DND-41 (cell line): ENCODE measurements around the gene RBM48.

Experiments used
- ATAC-seq: fragments of 200-7000 bp; cut with Tn5 transposase; 3 replicates; pipeline ENCODE4 v1.9.1; 2021; ENCODE audit warnings: low read depth; ENCODE audit not compliant: insufficient read depth
- DNase-seq: peaks from one replicate; pipeline ENCODE4 v3.0.0-alpha.2; 2020
- H2AFZ ChIP-seq: 2 replicates; pipeline ENCODE4 v1.6.0; 2012; ENCODE audit warnings: low read depth, low read length
- H3K27ac ChIP-seq: 2 replicates; pipeline ENCODE4 v1.5.1; 2012; ENCODE audit warnings: low read length, inconsistent platforms
- H3K27me3 ChIP-seq: fragments of 200-600 bp; sonication (generic); 2 replicates; pipeline ENCODE4 v1.6.0; 2012; ENCODE audit warnings: low read length, mild to moderate bottlenecking, inconsistent platforms; ENCODE audit not compliant: insufficient read depth, poor library complexity
- H3K36me3 ChIP-seq: 2 replicates; pipeline ENCODE4 v1.5.1; 2012; ENCODE audit warnings: low read length, inconsistent platforms; ENCODE audit not compliant: insufficient read depth
- H3K4me1 ChIP-seq: 2 replicates; pipeline ENCODE4 v1.5.1; 2012; ENCODE audit warnings: mild to moderate bottlenecking, low read length; ENCODE audit not compliant: insufficient read depth
- H3K4me2 ChIP-seq: 2 replicates; pipeline ENCODE4 v1.6.0; 2012; ENCODE audit warnings: mild to moderate bottlenecking, moderate library complexity, low read length, inconsistent platforms; ENCODE audit not compliant: insufficient read depth
- H3K4me3 ChIP-seq, 2 experiments: fragments of 200-600 bp in 1 of 2; shearing (Covaris generic) in 1 of 2; 2 replicates each; pipeline ENCODE4 v1.5.1; 2012 to 2016; ENCODE audit warnings: inconsistent platforms in 2 of 2, low read length in 2 of 2, mild to moderate bottlenecking in 2 of 2, low read depth in 1 of 2, moderate library complexity in 1 of 2
- H3K79me2 ChIP-seq: 2 replicates; pipeline ENCODE4 v1.6.0; 2012; ENCODE audit warnings: low read length, inconsistent platforms; ENCODE audit not compliant: insufficient read depth
- H3K9ac ChIP-seq: 2 replicates; pipeline ENCODE4 v1.6.0; 2012; ENCODE audit warnings: low read depth, mild to moderate bottlenecking, inconsistent platforms, low read length, moderate library complexity
- H3K9me3 ChIP-seq: 2 replicates; pipeline ENCODE4 v1.5.1; 2012; ENCODE audit warnings: low read length, moderate library complexity, mild to moderate bottlenecking, inconsistent platforms; ENCODE audit not compliant: insufficient read depth, severe bottlenecking
- H4K20me1 ChIP-seq: 2 replicates; pipeline ENCODE4 v1.6.0; 2012; ENCODE audit warnings: low read length; ENCODE audit not compliant: insufficient read depth
- EZH2 ChIP-seq: IDR thresholded peaks from 3 replicates; pipeline ENCODE4 v1.6.1; 2012; ENCODE audit warnings: borderline replicate concordance, low read depth, mild to moderate bottlenecking, moderate library complexity, low read length, inconsistent platforms; ENCODE audit not compliant: severe bottlenecking
- TF ChIP-seq, protein P1 (sequence below): IDR thresholded peaks from 2 replicates; pipeline ENCODE4 v1.5.1; 2012; ENCODE audit warnings: borderline replicate concordance, low read length, moderate library complexity, mild to moderate bottlenecking; ENCODE audit not compliant: poor library complexity, severe bottlenecking; ENCODE audit errors: extremely low read depth

RBM48 gene

DNA sequence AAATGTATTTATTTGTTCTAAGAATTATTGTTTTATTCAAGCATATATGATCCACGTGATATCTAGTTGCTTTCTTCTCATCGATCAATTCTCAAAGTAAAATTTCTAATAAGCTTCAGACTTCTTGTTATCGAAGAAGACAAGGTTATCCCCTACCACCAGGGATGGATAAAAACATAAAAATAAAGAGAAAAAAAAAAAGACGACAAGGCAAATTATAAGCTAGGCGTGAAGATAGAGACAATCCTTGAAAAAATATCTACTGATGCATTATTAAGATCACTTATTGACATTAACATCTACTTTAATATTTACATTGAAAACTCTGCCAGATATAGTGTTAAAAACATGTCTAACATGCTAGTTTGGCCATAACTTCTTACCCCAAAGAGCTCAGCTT is 19.6 kb upstream of the RBM48 start:
- DNase-seq (no peak), ATAC-seq (no peak)
- no peaks in the 10 kb centered on the region for H4K20me1 ChIP-seq
- H3K4me3 ChIP-seq, result no peak overlapping the region
- H3K36me3 ChIP-seq, result peaks cover 22% of the 10 kb centered on the region
- no peaks in the 10 kb centered on the region for H3K79me2 ChIP-seq
- H3K27ac ChIP-seq, result no peak overlapping the region
- no peaks in the 10 kb centered on the region for H3K4me1 ChIP-seq
- no peaks in the 10 kb centered on the region for H3K9me3 ChIP-seq
- H2AFZ ChIP-seq, result no peak overlapping the region
- no peak overlapping the region for H3K9ac ChIP-seq
- TF ChIP-seq, protein P1, sequence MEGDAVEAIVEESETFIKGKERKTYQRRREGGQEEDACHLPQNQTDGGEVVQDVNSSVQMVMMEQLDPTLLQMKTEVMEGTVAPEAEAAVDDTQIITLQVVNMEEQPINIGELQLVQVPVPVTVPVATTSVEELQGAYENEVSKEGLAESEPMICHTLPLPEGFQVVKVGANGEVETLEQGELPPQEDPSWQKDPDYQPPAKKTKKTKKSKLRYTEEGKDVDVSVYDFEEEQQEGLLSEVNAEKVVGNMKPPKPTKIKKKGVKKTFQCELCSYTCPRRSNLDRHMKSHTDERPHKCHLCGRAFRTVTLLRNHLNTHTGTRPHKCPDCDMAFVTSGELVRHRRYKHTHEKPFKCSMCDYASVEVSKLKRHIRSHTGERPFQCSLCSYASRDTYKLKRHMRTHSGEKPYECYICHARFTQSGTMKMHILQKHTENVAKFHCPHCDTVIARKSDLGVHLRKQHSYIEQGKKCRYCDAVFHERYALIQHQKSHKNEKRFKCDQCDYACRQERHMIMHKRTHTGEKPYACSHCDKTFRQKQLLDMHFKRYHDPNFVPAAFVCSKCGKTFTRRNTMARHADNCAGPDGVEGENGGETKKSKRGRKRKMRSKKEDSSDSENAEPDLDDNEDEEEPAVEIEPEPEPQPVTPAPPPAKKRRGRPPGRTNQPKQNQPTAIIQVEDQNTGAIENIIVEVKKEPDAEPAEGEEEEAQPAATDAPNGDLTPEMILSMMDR, result no peak
- no peak for TF ChIP-seq EZH2
- H3K4me2 ChIP-seq, result no peak overlapping the region
- no peaks in the 10 kb centered on the region for H3K27me3 ChIP-seq

DNA sequence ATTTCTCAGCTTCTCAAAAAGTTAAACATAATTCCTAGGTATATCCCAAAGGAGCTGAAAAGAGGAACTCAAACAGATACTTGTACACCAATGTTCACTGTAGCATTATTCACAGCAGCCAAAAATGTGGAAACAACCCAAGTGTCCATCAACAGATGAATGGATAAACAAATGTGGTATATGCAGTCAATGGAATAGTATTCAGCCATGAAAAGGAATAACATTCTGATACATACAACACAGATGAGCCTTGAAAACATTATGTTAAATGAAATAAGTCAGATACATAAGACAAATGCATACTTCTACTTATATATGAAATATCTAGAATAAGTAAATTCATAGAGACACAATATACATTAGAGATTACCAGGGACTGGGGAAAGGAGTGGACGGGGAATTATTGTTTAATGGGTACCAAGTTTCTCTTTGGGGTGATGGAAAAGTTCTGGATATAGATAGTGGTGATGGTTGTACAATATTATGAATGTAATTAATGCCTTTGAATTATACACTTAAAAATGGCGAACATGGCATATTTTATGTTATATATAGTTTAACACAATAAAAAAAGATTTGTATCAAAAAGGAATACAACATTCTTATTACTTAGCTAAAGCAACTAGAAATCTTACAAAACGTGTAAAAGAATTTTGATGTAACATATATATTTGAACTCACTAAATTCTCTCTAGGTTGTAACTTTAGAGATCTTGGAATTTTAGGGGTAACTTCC is 15.3 kb upstream of the RBM48 start:
- no peaks in the 10 kb centered on the region for H4K20me1 ChIP-seq
- H3K4me1 ChIP-seq, result no peaks in the 10 kb centered on the region
- TF ChIP-seq EZH2, result no peak
- TF ChIP-seq, protein P1, result no peak
- DNase-seq (no peak), ATAC-seq (no peak)
- H3K27ac ChIP-seq, result no peak overlapping the region
- no peak overlapping the region for H3K9ac ChIP-seq
- no peak overlapping the region for H3K4me2 ChIP-seq
- no peaks in the 10 kb centered on the region for H3K27me3 ChIP-seq
- no peaks in the 10 kb centered on the region for H3K9me3 ChIP-seq
- no peak overlapping the region for H3K4me3 ChIP-seq
- peaks cover 36% of the 10 kb centered on the region; the same call in 1 of the 2 replicates for H3K36me3 ChIP-seq
- H2AFZ ChIP-seq, result no peak overlapping the region
- no peaks in the 10 kb centered on the region for H3K79me2 ChIP-seq

DNA sequence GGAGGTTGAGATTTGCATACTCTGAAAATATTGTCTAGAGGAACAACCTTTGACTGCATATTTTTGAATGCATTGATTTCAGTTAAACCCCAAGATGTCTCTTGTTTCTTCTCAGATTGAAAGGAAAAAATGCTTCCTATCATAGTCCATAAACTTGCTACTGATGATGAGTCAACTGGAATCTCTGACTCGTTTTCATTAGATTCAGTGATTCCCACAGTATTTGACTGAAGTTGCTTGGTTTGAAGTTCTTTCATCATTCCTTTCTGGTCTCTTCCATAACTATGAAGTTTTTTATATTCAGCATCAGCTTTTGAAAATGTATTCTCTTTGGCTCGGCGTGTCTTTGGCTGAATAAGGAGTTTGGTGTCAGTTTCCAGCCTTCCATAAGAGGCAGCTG is 11.0 kb upstream of the RBM48 start:
- Histone ChIP-seq H3K4me1 (no peaks in the 10 kb centered on the region), H3K27ac (no peak overlapping the region), H2AFZ (no peak overlapping the region), H3K27me3 (no peaks in the 10 kb centered on the region), H3K4me3 (no peak overlapping the region), H4K20me1 (no peaks in the 10 kb centered on the region), H3K9ac (no peak overlapping the region), H3K4me2 (no peak overlapping the region), H3K36me3 (peaks cover 45% of the 10 kb centered on the region), H3K9me3 (no peaks in the 10 kb centered on the region), H3K79me2 (peaks cover 7% of the 10 kb centered on the region; the same call in 1 of the 2 replicates)
- TF ChIP-seq, protein P1, result no peak
- TF ChIP-seq EZH2, result no peak
- ATAC-seq (no peak), DNase-seq (no peak)
